Epidermal melanocyte (primary cell): Measurements from ENCODE around the gene KRTAP4-8.
"Not testable (repeated sequence)": the region's sequence is repeated elsewhere in the genome, so short reads cannot be mapped to it uniquely, and the experiment has no call there.

Experiments
- DNase-seq: peaks from one replicate; pipeline ENCODE4 v3.0.0; 2011; ENCODE audit warnings: low spot score; ENCODE audit not compliant: insufficient read length

KRTAP4-8 gene

DNA sequence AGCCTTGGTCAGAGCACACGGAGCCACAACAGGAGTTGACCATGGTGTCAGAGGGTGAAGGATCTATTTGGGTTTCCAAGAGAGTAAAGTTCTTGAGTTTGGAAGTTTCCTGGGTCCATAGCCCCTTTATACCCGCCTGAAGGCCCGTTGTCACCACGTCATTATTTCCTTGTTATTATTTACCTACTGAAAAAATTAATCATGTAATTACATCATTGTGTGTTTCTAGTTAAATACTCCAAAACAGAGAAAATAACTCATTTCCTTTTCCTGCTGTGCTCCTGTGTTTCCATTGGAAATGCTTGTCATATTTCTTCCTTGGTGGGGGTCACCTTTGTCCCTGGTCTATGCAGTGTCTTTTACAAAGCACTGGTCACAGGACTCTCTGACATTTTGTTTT, at the start of gene KRTAP4-8:
Gene KRTAP4-8 (minus strand): TSS at position 101 of the 400 bp plus-strand sequence. CDS start 58 bp downstream, at position 43.
- DNase-seq: no peak

DNA sequence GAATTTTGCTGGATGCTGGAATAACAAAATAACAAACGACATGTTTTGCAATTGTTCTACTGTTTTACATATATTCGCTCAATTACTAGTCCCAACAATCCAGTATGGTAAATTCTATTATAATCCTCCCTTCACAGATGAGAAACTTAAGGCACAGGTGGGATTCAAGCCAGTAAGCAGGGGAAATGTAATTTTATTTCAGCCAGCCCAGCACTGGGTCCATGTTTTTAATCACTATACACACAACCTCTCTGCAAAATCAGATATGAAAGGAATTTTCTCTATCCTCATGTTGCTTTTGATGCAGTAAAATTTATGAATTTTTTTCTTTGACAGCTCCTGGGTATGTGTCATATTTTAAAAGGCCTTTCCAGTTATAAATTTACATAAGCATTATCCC, 47.3 kb upstream of the KRTAP4-8 start:
- no peak for DNase-seq

DNA sequence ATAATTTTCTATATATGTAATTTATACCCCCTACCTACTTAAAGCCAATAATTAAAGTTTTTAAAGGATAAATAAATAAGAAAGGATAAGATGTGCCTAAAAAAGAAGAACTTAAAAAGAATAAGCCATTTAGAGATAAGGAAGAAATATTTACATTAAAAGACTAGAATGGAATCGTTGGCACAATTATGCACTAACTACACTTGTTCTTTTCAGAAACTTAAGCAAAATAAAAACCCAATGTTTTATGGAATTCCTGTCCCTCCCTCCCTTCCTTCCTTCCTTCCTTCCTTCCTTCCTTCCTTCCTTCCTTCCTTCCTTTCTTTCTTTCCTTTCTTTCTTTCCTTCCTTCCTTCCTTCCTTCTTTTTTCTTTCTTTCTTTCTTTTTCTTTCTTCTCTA, 46.9 kb upstream of the KRTAP4-8 start:
- DNase-seq: no peak

DNA sequence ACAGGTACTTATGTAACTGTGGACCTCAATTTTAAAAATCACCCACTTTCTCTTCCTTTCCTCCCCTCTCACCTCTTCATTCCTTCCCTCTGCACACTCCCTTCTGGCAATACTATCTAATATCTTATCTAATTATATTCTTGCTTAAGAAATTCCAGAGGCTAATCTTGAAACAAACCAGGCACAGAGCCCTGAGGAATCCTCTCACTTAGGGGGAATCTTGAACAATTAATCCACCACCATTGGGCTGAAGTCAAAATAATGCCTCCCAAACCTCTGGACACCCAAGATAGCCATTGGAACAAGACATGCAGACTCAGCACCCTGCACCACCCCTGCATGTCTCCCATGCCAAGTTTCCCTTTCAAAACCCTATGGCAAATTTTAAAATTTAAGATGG, 43.4 kb upstream of the KRTAP4-8 start:
- no peak for DNase-seq

DNA sequence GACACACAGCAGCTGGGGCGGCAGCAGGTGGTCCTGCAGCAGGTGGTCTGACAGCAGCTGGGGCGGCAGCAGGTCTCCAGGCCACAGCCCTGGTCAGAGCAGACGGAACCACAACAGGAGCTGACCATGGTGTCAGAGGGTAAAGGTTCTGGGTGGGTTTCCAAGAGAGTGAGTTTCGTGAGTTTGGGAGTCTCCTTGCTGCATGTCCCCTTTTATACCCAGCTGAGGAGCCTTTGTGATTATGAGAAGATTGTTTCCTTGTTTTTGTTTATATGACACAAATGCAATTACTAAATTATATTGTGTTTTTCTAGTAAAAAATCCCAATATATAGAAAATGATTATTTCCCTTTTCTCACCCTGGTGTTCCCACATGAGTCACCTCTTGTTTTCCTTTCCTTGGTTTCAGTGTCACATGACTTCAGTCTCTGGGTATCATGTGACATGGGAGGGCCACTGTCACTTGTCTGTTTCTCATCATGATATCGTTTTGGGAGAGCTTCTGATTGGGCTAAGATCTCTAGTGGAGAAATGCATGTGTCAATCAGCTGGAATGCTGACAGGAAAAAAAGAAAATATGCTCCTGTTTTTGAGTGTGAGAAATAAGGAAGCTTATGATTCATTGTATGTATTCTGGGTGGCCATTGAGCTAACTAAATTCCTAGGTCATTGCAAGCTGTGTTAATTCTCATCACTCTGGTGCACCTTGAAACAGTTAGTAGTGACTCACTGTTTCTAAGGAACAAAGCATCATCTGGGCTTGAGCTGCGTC, 42.6 kb upstream of the KRTAP4-8 start, which contains the start of gene KRTAP4-6:
Gene KRTAP4-6 (minus strand): TSS at position 185 of the 772 bp plus-strand sequence. CDS start 57 bp downstream, at position 128.
- DNase-seq: no peak

DNA sequence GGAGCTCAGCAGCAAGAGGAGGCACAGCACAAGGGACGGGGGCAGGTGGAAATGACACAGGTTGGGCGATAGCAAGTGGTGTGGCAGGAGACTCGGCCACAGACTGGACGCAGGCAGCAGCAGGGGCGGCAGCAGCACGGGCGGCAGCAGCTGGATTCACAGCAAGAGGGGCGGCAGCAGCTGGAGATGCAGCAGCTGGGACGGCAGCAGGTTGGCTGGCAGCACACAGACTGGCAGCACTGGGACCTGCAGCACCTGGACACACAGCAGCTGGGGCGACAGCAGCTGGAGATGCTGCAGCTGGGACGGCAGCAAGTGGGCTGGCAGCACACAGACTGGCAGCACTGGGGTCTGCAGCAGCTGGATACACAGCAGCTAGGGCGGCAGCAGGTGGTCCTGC, 41.9 kb upstream of the KRTAP4-8 start:
- not testable (repeated sequence) for DNase-seq

DNA sequence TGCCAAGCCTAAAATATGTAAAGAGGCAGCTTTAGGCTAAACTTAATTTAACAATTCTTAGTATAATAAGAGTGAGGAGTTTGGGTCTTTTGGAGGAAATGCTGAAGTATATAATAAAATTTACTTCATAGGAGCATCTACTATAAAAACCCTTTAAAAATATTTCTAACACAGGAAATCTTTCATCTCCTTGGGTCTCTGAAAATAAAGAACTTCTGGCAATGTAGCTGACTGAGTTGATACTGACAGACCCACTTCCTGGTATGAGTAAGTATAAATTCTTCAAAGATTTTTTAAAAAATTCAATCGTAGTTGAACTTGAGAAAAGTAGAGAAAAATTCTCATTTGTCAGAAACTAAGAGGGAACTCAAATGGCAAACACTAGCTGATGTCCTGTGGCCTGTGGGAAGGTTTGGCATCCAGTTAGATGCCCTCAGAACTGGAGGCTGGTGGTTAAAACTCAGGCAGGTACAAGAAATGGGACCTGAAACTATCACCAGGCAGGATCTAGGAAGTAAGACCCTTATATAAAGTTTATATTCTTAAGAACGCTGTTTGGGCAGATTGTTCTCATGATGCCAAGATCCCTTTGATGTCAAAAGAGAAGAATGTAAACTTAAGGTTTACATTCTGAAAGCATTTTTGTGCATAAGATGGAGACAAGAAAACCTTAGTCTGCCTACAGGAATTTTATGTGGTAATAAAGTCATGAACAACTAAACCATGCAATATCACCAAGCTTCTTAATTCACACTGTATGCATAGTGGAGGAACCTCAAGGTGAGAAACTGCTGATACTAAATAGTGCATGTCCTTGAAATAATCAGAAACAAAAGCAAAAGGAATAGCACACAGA, 36.2 kb upstream of the KRTAP4-8 start:
- no peak for DNase-seq

DNA sequence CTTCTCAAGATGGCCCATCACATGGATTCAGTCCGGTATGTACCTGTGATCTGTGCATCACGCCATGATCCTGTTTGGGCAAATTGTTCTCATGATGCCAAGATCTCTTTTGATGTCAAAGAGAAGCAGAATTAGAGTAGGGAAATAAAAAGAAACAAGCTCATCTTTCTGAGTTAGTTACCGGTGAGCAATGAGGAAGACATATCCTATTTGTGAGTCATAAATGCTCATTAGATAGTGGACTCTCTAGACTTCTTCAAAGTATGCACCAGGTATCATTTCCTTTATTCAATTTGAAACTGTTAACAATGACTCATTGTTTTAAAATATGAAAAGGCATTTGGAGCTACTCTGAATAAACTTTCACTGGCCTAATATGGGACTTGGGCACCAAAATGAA, 34.0 kb upstream of the KRTAP4-8 start:
- DNase-seq: no peak

DNA sequence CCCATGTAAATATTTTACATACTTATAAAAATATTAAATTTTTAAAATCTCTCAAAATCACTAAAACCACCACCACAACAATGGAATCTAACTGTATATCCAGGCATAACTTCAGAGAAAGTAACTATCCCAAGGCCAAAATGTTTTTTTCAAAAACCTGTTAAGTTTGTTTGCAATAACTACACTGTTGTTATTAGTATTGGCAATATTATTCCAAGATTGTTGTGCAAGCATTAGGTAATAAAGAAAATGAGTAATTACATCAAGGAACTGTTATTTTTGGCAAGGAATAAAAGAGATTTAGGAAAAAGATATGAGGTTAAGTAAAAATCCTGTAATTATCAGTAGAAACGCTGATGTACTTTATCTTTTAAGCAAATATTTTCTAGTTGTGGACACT, 29.4 kb upstream of the KRTAP4-8 start:
- no peak for DNase-seq

DNA sequence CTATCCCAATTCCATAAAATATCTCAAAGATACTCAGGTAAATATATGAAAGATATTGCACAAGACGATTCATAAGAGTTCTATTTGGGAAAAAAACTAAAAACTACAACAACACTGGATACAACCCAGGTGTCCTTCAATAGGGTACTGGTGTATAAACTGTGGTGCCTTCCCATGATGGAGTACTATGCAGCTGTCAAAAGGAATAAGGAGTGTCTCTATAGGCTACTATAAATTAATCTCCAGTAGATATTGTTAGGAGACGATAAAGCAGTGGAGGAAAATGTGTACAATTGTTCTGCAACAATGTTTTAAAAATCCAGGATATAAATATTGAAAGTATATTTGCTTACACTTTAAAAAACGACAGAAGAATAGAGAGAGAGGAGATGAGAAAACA, 28.5 kb upstream of the KRTAP4-8 start:
- no peak for DNase-seq

DNA sequence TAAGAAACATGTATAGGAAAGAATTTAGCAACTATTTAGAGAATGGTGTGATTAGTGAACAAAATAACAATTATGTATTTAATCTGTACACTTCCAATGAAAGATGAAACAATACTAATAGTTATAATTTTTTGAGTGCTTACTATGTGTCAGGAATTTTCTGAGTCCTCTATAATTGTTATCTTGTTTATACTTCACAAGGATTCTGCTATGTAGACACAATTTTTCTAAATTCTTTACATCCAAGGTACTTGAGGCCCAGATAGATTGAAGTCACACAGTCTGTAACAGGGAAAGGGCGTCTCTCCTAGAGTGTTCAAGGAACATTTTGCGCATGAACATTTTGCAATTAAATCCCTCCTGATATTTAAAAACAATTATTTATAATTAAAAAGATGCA, 27.1 kb upstream of the KRTAP4-8 start:
- no peak for DNase-seq

DNA sequence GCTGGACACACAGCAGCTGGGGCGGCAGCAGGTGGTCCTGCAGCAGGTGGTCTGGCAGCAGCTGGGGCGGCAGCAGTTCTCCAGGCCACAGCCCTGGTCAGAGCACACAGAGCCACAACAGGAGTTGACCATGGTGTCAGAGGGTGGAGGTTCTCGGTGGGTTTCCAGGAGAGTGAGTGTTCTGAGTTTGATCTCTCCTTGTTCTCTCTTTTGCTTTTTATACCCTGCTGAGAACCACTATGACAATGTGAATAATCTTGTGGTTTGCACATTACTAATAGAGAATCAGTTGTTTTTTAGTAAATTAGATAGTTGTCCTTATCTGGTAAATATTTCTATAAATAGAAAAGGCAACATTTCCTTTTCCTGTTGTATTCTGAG, 26.0 kb upstream of the KRTAP4-8 start, which contains the start of gene KRTAP4-12:
Gene KRTAP4-12 (minus strand): TSS at position 192 of the 381 bp plus-strand sequence. CDS start 60 bp downstream, at position 132.
- DNase-seq: not testable (repeated sequence)

DNA sequence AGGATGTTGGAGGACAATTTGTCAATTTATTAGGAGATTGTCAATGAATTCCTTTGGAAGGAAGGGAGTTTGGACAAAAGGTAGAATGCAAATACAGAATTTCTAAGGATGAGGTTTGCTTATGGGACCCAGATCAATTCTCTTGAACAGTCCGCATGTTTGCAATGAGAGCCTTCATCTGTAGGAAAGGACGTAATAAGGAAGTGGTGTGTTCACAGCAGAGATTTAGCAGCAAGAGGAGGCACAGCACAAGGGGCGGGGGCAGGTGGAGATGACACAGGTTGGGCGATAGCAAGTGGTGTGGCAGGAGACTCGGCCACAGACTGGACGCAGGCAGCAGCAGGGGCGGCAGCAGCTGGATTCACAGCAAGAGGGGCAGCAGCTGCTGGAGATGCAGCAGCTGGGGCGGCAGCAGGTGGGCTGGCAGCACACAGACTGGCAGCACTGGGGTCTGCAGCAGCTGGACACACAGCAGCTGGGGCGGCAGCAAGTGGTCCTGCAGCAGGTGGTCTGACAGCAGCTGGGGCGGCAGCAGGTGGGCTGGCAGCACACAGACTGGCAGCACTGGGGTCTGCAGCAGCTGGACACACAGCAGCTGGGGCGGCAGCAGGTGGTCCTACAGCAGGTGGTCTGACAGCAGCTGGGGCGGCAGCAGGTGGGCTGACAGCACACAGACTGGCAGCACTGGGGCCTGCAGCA, 25.5 kb upstream of the KRTAP4-8 start:
- not testable (repeated sequence) for DNase-seq

DNA sequence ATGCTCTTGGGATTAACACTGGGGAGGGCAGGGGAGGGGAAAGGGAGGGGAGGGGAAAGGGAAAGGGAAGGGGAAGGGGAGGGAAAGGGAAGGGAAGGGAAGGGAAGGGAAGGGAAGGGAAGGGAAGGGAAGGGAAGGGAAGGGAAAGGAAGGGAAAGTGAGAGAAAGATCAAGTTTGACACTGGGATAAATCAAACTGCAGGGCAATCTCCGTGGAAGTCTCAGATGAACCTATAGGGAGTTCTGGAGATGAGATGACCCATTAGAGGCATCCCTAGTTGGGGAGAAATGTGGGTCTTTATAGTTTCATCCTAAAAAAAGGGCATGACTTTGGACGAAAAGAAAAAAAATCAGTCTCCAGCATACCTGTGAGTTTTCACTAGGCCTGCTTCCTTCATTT, 23.8 kb upstream of the KRTAP4-8 start:
- DNase-seq: no peak

DNA sequence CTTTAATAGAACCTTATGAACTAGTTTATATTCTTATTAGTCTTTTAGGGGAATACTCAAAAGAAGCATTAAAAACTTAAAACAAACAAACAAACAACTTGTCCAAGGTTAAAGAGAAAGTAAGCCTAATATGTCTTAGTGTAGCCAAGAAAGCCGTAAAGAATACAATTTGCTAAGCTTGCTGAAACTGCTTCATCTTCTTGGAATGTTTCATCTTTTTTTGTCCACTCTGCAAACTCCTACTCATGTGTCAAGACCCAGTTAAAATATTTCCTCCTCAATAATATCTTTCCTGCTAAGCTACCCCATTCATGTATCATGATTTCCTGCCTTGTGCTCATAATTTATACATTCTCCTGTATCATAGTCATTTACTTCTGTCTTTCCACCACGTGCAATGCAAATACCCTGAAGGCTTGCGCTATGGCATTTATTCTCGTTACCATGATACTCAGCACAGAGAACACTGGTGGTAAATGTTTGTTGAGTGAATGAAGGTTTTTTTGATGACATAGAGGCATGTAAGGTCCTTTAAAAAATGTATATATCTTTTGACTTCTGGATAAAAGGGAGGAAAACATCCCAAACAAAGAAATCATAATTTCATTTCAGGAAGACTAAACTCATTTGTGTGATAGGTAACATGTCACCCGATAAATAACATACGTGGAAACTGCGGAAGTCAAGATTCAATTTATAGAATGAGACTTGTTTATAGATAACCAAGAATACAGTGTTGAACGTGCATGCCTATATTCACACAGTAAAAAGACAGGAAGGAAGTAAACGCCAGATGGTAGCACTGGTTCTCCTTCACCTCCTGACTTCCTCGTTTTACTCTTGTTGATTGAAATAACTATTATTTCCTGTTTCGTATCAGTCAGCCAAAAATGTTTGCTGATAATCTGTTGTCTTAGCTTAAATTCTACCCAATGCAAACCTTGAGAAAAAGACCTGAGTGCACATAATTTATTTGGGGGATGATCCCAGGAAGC, 22.1 kb upstream of the KRTAP4-8 start:
- DNase-seq: not testable (repeated sequence)

DNA sequence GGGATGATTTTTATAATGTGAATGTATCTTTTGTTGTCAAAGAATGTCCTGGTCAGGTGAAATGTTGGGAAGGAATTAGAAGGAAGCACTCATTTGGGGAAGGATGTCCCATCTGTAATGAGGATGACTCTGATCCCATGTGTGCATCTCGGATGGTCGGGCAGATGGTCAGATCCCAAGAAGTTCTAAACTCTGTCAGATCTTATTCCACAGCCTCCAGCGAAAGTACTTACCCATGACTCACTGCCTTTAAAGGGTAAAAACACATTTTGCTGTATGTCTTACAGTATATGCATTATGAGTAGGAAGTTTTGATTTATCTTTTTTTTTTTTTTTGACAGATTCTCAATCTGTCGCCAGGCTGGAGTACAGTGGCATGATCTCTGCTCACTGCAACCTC, 20.8 kb upstream of the KRTAP4-8 start:
- DNase-seq: no peak

DNA sequence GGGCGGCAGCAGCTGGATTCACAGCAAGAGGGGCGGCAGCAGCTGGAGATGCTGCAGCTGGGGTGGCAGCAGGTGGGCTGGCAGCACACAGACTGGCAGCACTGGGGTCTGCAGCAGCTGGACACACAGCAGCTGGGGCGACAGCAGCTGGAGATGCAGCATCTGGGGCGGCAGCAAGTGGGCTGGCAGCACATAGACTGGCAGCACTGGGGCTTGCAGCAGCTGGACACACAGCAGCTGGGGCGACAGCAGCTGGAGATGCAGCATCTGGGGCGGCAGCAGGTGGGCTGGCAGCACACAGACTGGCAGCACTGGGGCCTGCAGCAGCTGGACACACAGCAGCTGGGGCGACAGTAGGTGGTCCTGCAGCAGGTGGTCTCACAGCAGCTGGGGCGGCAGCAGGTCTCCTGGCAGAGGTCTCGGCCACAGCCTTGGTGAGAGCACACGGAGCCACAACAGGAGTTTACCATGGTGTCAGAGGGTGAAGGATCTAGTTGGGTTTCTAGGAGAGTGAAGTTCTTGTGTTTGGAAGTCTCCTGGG, 20.0 kb upstream of the KRTAP4-8 start, which contains the start of gene KRTAP4-11:
Gene KRTAP4-11 (minus strand): TSS at position 528 of the 541 bp plus-strand sequence. CDS start 58 bp downstream, at position 470.
- DNase-seq: not testable (repeated sequence)

DNA sequence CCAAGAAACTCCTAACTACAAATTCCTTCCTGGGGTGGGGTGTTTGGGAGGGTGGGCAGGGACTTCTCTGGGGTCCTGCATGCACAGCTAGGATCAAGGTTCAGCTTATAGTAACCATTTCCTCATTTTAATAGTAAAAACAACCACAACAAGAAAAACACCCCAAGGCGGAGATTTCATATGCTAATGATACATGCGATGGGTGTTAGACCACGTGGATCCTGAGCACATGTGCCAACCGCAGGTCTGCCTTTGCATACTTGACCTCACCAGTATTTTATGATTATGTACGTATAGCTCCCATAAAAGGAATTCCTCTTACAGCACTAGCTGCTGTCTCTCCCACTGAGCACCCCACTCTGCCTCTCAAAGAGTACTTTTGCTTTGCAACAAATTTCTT, 18.4 kb upstream of the KRTAP4-8 start:
- no peak for DNase-seq

DNA sequence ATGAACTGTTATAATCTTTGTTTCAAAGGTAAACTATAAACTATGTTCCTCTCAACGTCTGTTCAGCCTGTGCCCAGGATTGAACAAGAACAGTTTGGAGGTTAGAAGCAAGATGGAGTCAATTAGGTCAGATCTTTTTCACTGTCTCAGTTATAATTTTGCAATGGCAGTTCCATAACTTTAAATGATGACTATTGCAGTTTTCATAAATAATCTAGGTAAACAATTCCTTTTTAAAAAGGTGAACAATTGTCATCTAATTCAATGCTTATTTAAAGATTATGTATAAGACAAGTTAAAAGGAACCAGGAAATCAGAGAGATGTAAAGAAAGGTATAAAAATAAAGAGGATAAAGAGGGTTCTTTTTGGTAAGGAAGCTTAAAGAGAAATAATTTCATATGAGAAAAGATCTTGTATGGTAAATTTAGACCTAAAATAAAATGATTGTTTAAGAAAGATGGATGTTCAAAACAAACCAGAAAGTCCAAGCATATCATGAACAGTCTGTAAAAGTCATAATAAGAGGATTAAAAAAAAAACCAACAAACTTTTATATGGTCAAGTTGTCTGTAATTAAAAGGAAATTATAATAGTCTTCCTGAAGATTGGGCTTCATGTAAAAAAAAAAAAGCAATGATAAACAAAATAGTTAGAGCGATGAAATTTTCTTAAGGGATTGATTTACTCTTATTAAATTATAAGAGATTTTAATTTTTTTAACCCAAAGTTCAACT, 13.4 kb upstream of the KRTAP4-8 start:
- no peak for DNase-seq
